NT2/D1 (cell line): ENCODE data around the gene C9orf153.

Experiments used
- YY1 ChIP-seq: IDR thresholded peaks from 2 replicates; pipeline ENCODE4 v1.6.1; 2011; ENCODE audit not compliant: insufficient read length, insufficient read depth
- ZNF274 ChIP-seq: IDR thresholded peaks from 2 replicates; pipeline ENCODE4 v1.6.1; 2011; ENCODE audit warnings: mild to moderate bottlenecking, low read depth, low read length

- TF ChIP-seq ZNF274 (no peak), YY1 (no peak)
Measured at GRCh38 chr9:86185872-86186271, 73.6 kb downstream of the C9orf153 start.
